Mesodermal cell (in vitro differentiated cells): Measurements from ENCODE around the gene CCDC150.
A peak's percentile ranks its signal among the peaks of the same experiment; 100 is the strongest.
"Not testable (repeated sequence)": the region's sequence is repeated elsewhere in the genome, so short reads cannot be mapped to it uniquely, and the experiment has no call there.

ENCODE experiments used
- H3K27ac ChIP-seq: 2 replicates; pipeline ENCODE4 v1.7.0; 2013; ENCODE audit warnings: mild to moderate bottlenecking, low read depth, low read length, moderate library complexity; ENCODE audit not compliant: severe bottlenecking
- H3K36me3 ChIP-seq: 2 replicates; pipeline ENCODE4 v1.7.1; 2013; ENCODE audit warnings: mild to moderate bottlenecking, low read length, moderate library complexity; ENCODE audit not compliant: control insufficient read depth, insufficient read depth
- H3K4me1 ChIP-seq: one replicate; pipeline ENCODE4 v1.7.1; 2013; ENCODE audit warnings: mild to moderate bottlenecking, low read length; ENCODE audit not compliant: insufficient read depth, control insufficient read depth, poor library complexity, severe bottlenecking
- H3K4me3 ChIP-seq: 2 replicates; pipeline ENCODE4 v1.7.0; 2013; ENCODE audit warnings: low read length, control low read depth, mild to moderate bottlenecking; ENCODE audit not compliant: insufficient read depth, poor library complexity, severe bottlenecking; ENCODE audit errors: extremely low read depth
- H3K9me3 ChIP-seq: 2 replicates; pipeline ENCODE4 v1.7.1; 2013; ENCODE audit warnings: mild to moderate bottlenecking, low read length, moderate library complexity; ENCODE audit not compliant: control insufficient read depth
- WGBS, 2 experiments: methylation state at CpG; one replicate each; pipeline ENCODE4 v1.1.5; 2013; ENCODE audit warnings: missing lambda C conversion rate in 2 of 2; ENCODE audit not compliant: insufficient coverage in 2 of 2; 5-methylcytosine and 5-hydroxymethylcytosine counted together

CCDC150 gene

GRCh38 chr2:196601430-196602306 lies 37.8 kb upstream of the CCDC150 start:
- peak overlapping the region; percentile 89 for H3K27ac ChIP-seq
- H3K9me3 ChIP-seq = no peaks in the 10 kb centered on the region
- 63 to 77% methylated on average over 10 of the region's 13 CpGs for WGBS, 2 experiments
- no peak overlapping the region for H3K4me3 ChIP-seq
- H3K4me1 ChIP-seq = peaks cover 10% of the 10 kb centered on the region
- no peaks in the 10 kb centered on the region for H3K36me3 ChIP-seq

- no peaks in the 10 kb centered on the region for H3K36me3 ChIP-seq
- WGBS, 2 experiments = 86 to 93% methylated on average over 2 of the region's 2 CpGs
- H3K27ac ChIP-seq = no peak overlapping the region
- H3K4me3 ChIP-seq = no peak overlapping the region
- no peaks in the 10 kb centered on the region for H3K9me3 ChIP-seq
- peaks cover 22% of the 10 kb centered on the region for H3K4me1 ChIP-seq
Measured at GRCh38 chr2:196604196-196604595, 35.3 kb upstream of the CCDC150 start.

GRCh38 chr2:196606516-196606915 lies 33.0 kb upstream of the CCDC150 start:
- no peaks in the 10 kb centered on the region for H3K36me3 ChIP-seq
- H3K27ac ChIP-seq = peak overlapping the region; percentile 77
- no peaks in the 10 kb centered on the region for H3K9me3 ChIP-seq
- WGBS, 2 experiments = 80 to 90% methylated on average over 1 to 2 of the region's 3 CpGs
- H3K4me3 ChIP-seq = no peak overlapping the region
- H3K4me1 ChIP-seq = peaks cover 19% of the 10 kb centered on the region

GRCh38 chr2:196607073-196607472 lies 32.4 kb upstream of the CCDC150 start:
- Histone ChIP-seq H3K4me3 (no peak overlapping the region), H3K4me1 (peaks cover 14% of the 10 kb centered on the region), H3K36me3 (no peaks in the 10 kb centered on the region), H3K27ac (peak overlapping the region; percentile 77), H3K9me3 (no peaks in the 10 kb centered on the region)
- 42 to 50% methylated on average over 2 to 3 of the region's 3 CpGs for WGBS, 2 experiments

- H3K36me3 ChIP-seq, H3K4me3 ChIP-seq, H3K9me3 ChIP-seq: not testable (repeated sequence)
- WGBS, 2 experiments = 100% methylated on average over 2 to 5 of the region's 5 CpGs
- H3K4me1 ChIP-seq = peaks cover 13% of the 10 kb centered on the region
- H3K27ac ChIP-seq = peak overlapping the region; percentile 77
Measured at GRCh38 chr2:196607896-196608295, 31.6 kb upstream of the CCDC150 start.

- Histone ChIP-seq H3K9me3 (no peaks in the 10 kb centered on the region), H3K36me3 (no peaks in the 10 kb centered on the region), H3K4me1 (peaks cover 13% of the 10 kb centered on the region), H3K27ac (no peak overlapping the region), H3K4me3 (no peak overlapping the region)
- WGBS, 2 experiments = 92% methylated on average over 2 of the region's 2 CpGs; no CpG with 5 or more reads in 1 of the 2 experiments
Measured at GRCh38 chr2:196609806-196610205, 29.7 kb upstream of the CCDC150 start.

- 17% methylated on average over 1 of the region's 3 CpGs; no CpG with 5 or more reads in 1 of the 2 experiments for WGBS, 2 experiments
- H3K27ac ChIP-seq = no peak overlapping the region
- H3K4me1 ChIP-seq = peaks cover 13% of the 10 kb centered on the region
- H3K36me3 ChIP-seq = no peaks in the 10 kb centered on the region
- no peak overlapping the region for H3K4me3 ChIP-seq
- no peaks in the 10 kb centered on the region for H3K9me3 ChIP-seq
Measured at GRCh38 chr2:196610796-196611195, 28.7 kb upstream of the CCDC150 start.

GRCh38 chr2:196613302-196613701 lies 26.2 kb upstream of the CCDC150 start:
- Histone ChIP-seq H3K27ac (no peak overlapping the region), H3K9me3 (no peaks in the 10 kb centered on the region), H3K4me1 (no peaks in the 10 kb centered on the region), H3K4me3 (no peak overlapping the region), H3K36me3 (no peaks in the 10 kb centered on the region)
- WGBS, 2 experiments = 100% methylated on average over 1 of the region's 2 CpGs

- WGBS, 2 experiments = 68 to 89% methylated on average over 3 of the region's 3 CpGs
Measured at GRCh38 chr2:196617430-196617829, 22.1 kb upstream of the CCDC150 start.

GRCh38 chr2:196618661-196619060 lies 20.9 kb upstream of the CCDC150 start:
- no peaks in the 10 kb centered on the region for H3K9me3 ChIP-seq
- no peaks in the 10 kb centered on the region for H3K4me1 ChIP-seq
- WGBS, 2 experiments = 93 to 98% methylated on average over 2 to 4 of the region's 4 CpGs
- no peak overlapping the region for H3K27ac ChIP-seq
- H3K4me3 ChIP-seq = no peak overlapping the region
- no peaks in the 10 kb centered on the region for H3K36me3 ChIP-seq

More at GRCh38 chr2:196617430-196617829, 22.1 kb upstream of the CCDC150 start:
- Histone ChIP-seq H3K4me3 (no peak overlapping the region), H3K9me3 (no peaks in the 10 kb centered on the region), H3K4me1 (no peaks in the 10 kb centered on the region), H3K27ac (peak overlapping the region; percentile 16), H3K36me3 (no peaks in the 10 kb centered on the region)

- Histone ChIP-seq H3K4me1 (no peaks in the 10 kb centered on the region), H3K27ac (no peak overlapping the region), H3K36me3 (no peaks in the 10 kb centered on the region), H3K4me3 (no peak overlapping the region), H3K9me3 (no peaks in the 10 kb centered on the region)
- WGBS, 2 experiments = 86 to 100% methylated on average over 1 of the region's 2 CpGs
Measured at GRCh38 chr2:196630531-196630930, 9.0 kb upstream of the CCDC150 start.
